Panc1 (cell line): ENCODE measurements around the gene EVA1C. TPM values are rescaled to one million over a fixed set of nuclear protein-coding genes. Genes with fewer than 3 reads are reported as not detected.

ENCODE experiments used
- ATAC-seq: fragments of 200-7000 bp; cut with Tn5 transposase; 2 replicates; pipeline ENCODE4 v1.9.1; 2020; ENCODE audit warnings: mild to moderate bottlenecking, moderate library complexity
- BruUV-seq: library from RNA; stranded (reverse); fragments of 400-500 nt; replicated peaks from 2 replicates; lab custom pipeline; 2021; lab: Mats Ljungman, UMichigan
- CTCF ChIA-PET: fragments of 300-600 bp; sonication (Branson Sonifier 250); formaldehyde crosslinking; loops from one replicate; lab custom pipeline; 2022; ENCODE audit warnings: antibody characterized with exemption; lab: Charles Lee
- POLR2A ChIA-PET: fragments of 300-600 bp; sonication (Branson Sonifier 250); formaldehyde crosslinking; loops from one replicate; lab custom pipeline; 2022; ENCODE audit warnings: antibody characterized with exemption; lab: Charles Lee
- DNase-seq: peaks from one replicate; pipeline ENCODE4 v3.0.0-alpha.2; 2010; ENCODE audit warnings: low read depth, low spot score
- H3K27ac ChIP-seq: 2 replicates; pipeline ENCODE4 v1.5.1; 2011; ENCODE audit warnings: mild to moderate bottlenecking, low read length, inconsistent platforms
- H3K27me3 ChIP-seq: fragments of 200-500 bp; sonication (Bioruptor generic); 2 replicates; pipeline ENCODE4 v1.6.0; 2014; ENCODE audit warnings: low read length, inconsistent platforms; ENCODE audit not compliant: control insufficient read depth, insufficient read depth
- H3K36me3 ChIP-seq: fragments of 200-500 bp; sonication (Bioruptor generic); 2 replicates; pipeline ENCODE4 v1.5.1; 2014; ENCODE audit warnings: inconsistent platforms, mild to moderate bottlenecking, low read length, moderate library complexity; ENCODE audit not compliant: control insufficient read depth, insufficient read depth
- H3K4me1 ChIP-seq: 2 replicates; pipeline ENCODE4 v1.5.1; 2011; ENCODE audit warnings: inconsistent platforms, mild to moderate bottlenecking, low read length, moderate library complexity; ENCODE audit not compliant: control insufficient read depth, insufficient read depth
- H3K4me3 ChIP-seq, 2 experiments: 2 replicates each; pipeline ENCODE4 v1.5.1; 2011 to 2012; ENCODE audit warnings: low read depth in 2 of 2, low read length in 2 of 2, mild to moderate bottlenecking in 2 of 2, inconsistent platforms in 1 of 2, moderate library complexity in 1 of 2
- H3K9me3 ChIP-seq: fragments of 200-500 bp; sonication (Bioruptor generic); 2 replicates; pipeline ENCODE4 v1.5.1; 2014; ENCODE audit warnings: low read depth, mild to moderate bottlenecking, inconsistent platforms, low read length, moderate library complexity; ENCODE audit not compliant: control insufficient read depth, insufficient read depth
- POLR2AphosphoS5 ChIP-seq: IDR thresholded peaks from 2 replicates; pipeline ENCODE4 v1.6.1; 2012; ENCODE audit warnings: mild to moderate bottlenecking, low read depth, low read length, moderate library complexity
- REST ChIP-seq, 2 experiments: IDR thresholded peaks; 2 replicates each; pipeline ENCODE4 v1.6.1; 2011 to 2012; ENCODE audit warnings: low read depth in 2 of 2, control low read depth in 1 of 2, low read length in 1 of 2, mild to moderate bottlenecking in 1 of 2, moderate library complexity in 1 of 2; ENCODE audit not compliant: insufficient read depth in 1 of 2
- SIN3A ChIP-seq: IDR thresholded peaks from 2 replicates; pipeline ENCODE4 v1.6.1; 2012; ENCODE audit warnings: low read depth, mild to moderate bottlenecking, low read length, moderate library complexity, borderline replicate concordance; ENCODE audit not compliant: insufficient read depth
- TCF7L2 ChIP-seq: IDR thresholded peaks from 2 replicates; pipeline ENCODE4 v1.6.1; 2011; ENCODE audit warnings: mild to moderate bottlenecking, low read depth, low read length, inconsistent platforms
- in situ Hi-C: cut with HindIII; loops from 2 replicates; pipeline ENCODE4 v1.10.0; 2016; ENCODE audit warnings: low sequenced_read_pairs, low pct_unique_long_range_greater_than_20kb
- intact Hi-C: fragments of 100-400 bp; cut with micrococcal nuclease; formaldehyde crosslinking; loops from one replicate; pipeline ENCODE4 v1.10.0; 2022; ENCODE audit not compliant: unreplicated experiment
- total RNA-seq: library from RNA; stranded (reverse); gene quantifications from one replicate; pipeline ENCODE4 v1.2.1, GENCODE V29; 2021; ENCODE audit not compliant: unreplicated experiment
- TF ChIP-seq, protein P1 (sequence below): fragments of 450-650 bp; IDR thresholded peaks from 2 replicates; pipeline ENCODE4 v1.5.1; 2017; ENCODE audit warnings: mild to moderate bottlenecking

Gene EVA1C
- total RNA-seq, 1 experiment from 2014 or later: 2.8 TPM

GRCh38 chr21:32364796-32365195, 47.7 kb upstream of the EVA1C start:
- in situ Hi-C loops: no loop called here
- Histone ChIP-seq H3K36me3 (peaks cover 13% of the 10 kb centered on the region), H3K4me3 (no peak overlapping the region), H3K27me3 (no peaks in the 10 kb centered on the region), H3K27ac (no peak overlapping the region), H3K4me1 (no peaks in the 10 kb centered on the region), H3K9me3 (no peaks in the 10 kb centered on the region)
- ATAC-seq (no peak), DNase-seq (no peak)
- POLR2A ChIA-PET: no interaction called here
- TF ChIP-seq REST (IDR thresholded peaks at IDR 0.05; ENCODE audit: insufficient read depth in 1 of 2, low read depth in 2 of 2, low read length in 1 of 2): no peak
- TF ChIP-seq TCF7L2: no peak
- no peak for TF ChIP-seq POLR2AphosphoS5
- no peak for TF ChIP-seq SIN3A
- TF ChIP-seq, protein P1, sequence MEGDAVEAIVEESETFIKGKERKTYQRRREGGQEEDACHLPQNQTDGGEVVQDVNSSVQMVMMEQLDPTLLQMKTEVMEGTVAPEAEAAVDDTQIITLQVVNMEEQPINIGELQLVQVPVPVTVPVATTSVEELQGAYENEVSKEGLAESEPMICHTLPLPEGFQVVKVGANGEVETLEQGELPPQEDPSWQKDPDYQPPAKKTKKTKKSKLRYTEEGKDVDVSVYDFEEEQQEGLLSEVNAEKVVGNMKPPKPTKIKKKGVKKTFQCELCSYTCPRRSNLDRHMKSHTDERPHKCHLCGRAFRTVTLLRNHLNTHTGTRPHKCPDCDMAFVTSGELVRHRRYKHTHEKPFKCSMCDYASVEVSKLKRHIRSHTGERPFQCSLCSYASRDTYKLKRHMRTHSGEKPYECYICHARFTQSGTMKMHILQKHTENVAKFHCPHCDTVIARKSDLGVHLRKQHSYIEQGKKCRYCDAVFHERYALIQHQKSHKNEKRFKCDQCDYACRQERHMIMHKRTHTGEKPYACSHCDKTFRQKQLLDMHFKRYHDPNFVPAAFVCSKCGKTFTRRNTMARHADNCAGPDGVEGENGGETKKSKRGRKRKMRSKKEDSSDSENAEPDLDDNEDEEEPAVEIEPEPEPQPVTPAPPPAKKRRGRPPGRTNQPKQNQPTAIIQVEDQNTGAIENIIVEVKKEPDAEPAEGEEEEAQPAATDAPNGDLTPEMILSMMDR: no peak
- no TSS peak for BruUV-seq
- CTCF ChIA-PET: no interaction called here
- intact Hi-C loops: no loop called here

GRCh38 chr21:32366191-32366590, 46.3 kb upstream of the EVA1C start:
- POLR2A ChIA-PET: no interaction called here
- Histone ChIP-seq H3K9me3 (no peaks in the 10 kb centered on the region), H3K4me3 (no peak overlapping the region), H3K36me3 (peaks cover 10% of the 10 kb centered on the region), H3K4me1 (no peaks in the 10 kb centered on the region), H3K27me3 (no peaks in the 10 kb centered on the region), H3K27ac (no peak overlapping the region)
- DNase-seq: no peak
- intact Hi-C loops (no loop called here), in situ Hi-C loops (no loop called here)
- no TSS peak for BruUV-seq
- CTCF ChIA-PET: no interaction called here
- TF ChIP-seq, protein P1: no peak
- no peak for TF ChIP-seq REST (IDR thresholded peaks at IDR 0.05; ENCODE audit: insufficient read depth in 1 of 2, low read depth in 2 of 2, low read length in 1 of 2)
- TF ChIP-seq SIN3A: no peak
- ATAC-seq: no peak
